Measurements from ENCODE around the gene APOBEC2. TPM values are rescaled to one million over a fixed set of nuclear protein-coding genes. Genes with fewer than 3 reads are reported as not detected.
"Not testable (repeated sequence)": the region's sequence is repeated elsewhere in the genome, so short reads cannot be mapped to it uniquely, and the experiment has no call there.

APOBEC2 gene
- polyA plus RNA-seq, result under 1 TPM in 1 of 2 donors, not detected in 1; 0.19 TPM

GRCh38 chr6:41053041-41053440, at the start of gene APOBEC2:
Gene APOBEC2, plus strand, starts transcription at chr6:41053202. Its CDS starts 146 bp downstream, at chr6:41053348.
- Histone ChIP-seq H3K27ac (ENCODE audit: low read depth in 2 of 2, low read length in 1 of 2) (no peak within 1 kb of the TSS), H3K36me3 (ENCODE audit: control insufficient read depth in 2 of 2, insufficient read depth in 2 of 2, low read length in 1 of 2) (no peaks in the 10 kb centered on the region), H3K27me3 (ENCODE audit: control insufficient read depth in 1 of 2, insufficient read depth in 2 of 2, low read length in 2 of 2) (no peaks in the 10 kb centered on the region), H3K9me3 (ENCODE audit: control insufficient read depth in 2 of 2, insufficient read depth in 1 of 2, low read depth in 1 of 2, low read length in 1 of 2) (no peaks in the 10 kb centered on the region), H3K4me3 (ENCODE audit: low read depth in 1 of 2, low read length in 2 of 2) (no peak within 1 kb of the TSS), H3K4me1 (ENCODE audit: control insufficient read depth in 2 of 2, insufficient read depth in 2 of 2, low read length in 1 of 2) (peaks cover 0 to 6% of the 10 kb centered on the region in 2 donors)
- WGBS, 2 donors, result 45 to 59% methylated on average over 5 of the region's 5 CpGs

GRCh38 chr6:41006217-41006616, 46.8 kb upstream of the APOBEC2 start:
- not testable (repeated sequence) for H3K4me1 ChIP-seq (ENCODE audit: control insufficient read depth in 2 of 2, insufficient read depth in 2 of 2, low read length in 1 of 2); H3K4me3 ChIP-seq (ENCODE audit: low read depth in 1 of 2, low read length in 2 of 2); H3K27me3 ChIP-seq (ENCODE audit: control insufficient read depth in 1 of 2, insufficient read depth in 2 of 2, low read length in 2 of 2); H3K27ac ChIP-seq (ENCODE audit: low read depth in 2 of 2, low read length in 1 of 2); H3K9me3 ChIP-seq (ENCODE audit: control insufficient read depth in 2 of 2, insufficient read depth in 1 of 2, low read depth in 1 of 2, low read length in 1 of 2); H3K36me3 ChIP-seq (ENCODE audit: control insufficient read depth in 2 of 2, insufficient read depth in 2 of 2, low read length in 1 of 2)
- 4 to 9% methylated on average over 7 of the region's 7 CpGs for WGBS, 2 donors

GRCh38 chr6:41006980-41007379, 46.0 kb upstream of the APOBEC2 start:
- H3K4me3 ChIP-seq (ENCODE audit: low read depth in 1 of 2, low read length in 2 of 2); H3K27me3 ChIP-seq (ENCODE audit: control insufficient read depth in 1 of 2, insufficient read depth in 2 of 2, low read length in 2 of 2); H3K36me3 ChIP-seq (ENCODE audit: control insufficient read depth in 2 of 2, insufficient read depth in 2 of 2, low read length in 1 of 2); H3K9me3 ChIP-seq (ENCODE audit: control insufficient read depth in 2 of 2, insufficient read depth in 1 of 2, low read depth in 1 of 2, low read length in 1 of 2); H3K27ac ChIP-seq (ENCODE audit: low read depth in 2 of 2, low read length in 1 of 2); H3K4me1 ChIP-seq (ENCODE audit: control insufficient read depth in 2 of 2, insufficient read depth in 2 of 2, low read length in 1 of 2): not testable (repeated sequence)
- 90 to 92% methylated on average over 4 of the region's 4 CpGs for WGBS, 2 donors

- no peak overlapping the region for H3K27ac ChIP-seq (ENCODE audit: low read depth in 2 of 2, low read length in 1 of 2)
- no peaks in the 10 kb centered on the region for H3K4me1 ChIP-seq (ENCODE audit: control insufficient read depth in 2 of 2, insufficient read depth in 2 of 2, low read length in 1 of 2)
- H3K27me3 ChIP-seq (ENCODE audit: control insufficient read depth in 1 of 2, insufficient read depth in 2 of 2, low read length in 2 of 2), result peaks cover 0 to 6% of the 10 kb centered on the region in 2 donors
- no peaks in the 10 kb centered on the region for H3K36me3 ChIP-seq (ENCODE audit: control insufficient read depth in 2 of 2, insufficient read depth in 2 of 2, low read length in 1 of 2)
- 95 to 97% methylated on average over 3 of the region's 3 CpGs for WGBS, 2 donors
- H3K4me3 ChIP-seq (ENCODE audit: low read depth in 1 of 2, low read length in 2 of 2), result no peak overlapping the region
- no peaks in the 10 kb centered on the region for H3K9me3 ChIP-seq (ENCODE audit: control insufficient read depth in 2 of 2, insufficient read depth in 1 of 2, low read depth in 1 of 2, low read length in 1 of 2)
These were observed 45.0 kb upstream of the APOBEC2 start for GRCh38 chr6:41008011-41008410.

- Histone ChIP-seq H3K4me3 (ENCODE audit: low read depth in 1 of 2, low read length in 2 of 2) (no peak overlapping the region), H3K4me1 (ENCODE audit: control insufficient read depth in 2 of 2, insufficient read depth in 2 of 2, low read length in 1 of 2) (no peaks in the 10 kb centered on the region), H3K36me3 (ENCODE audit: control insufficient read depth in 2 of 2, insufficient read depth in 2 of 2, low read length in 1 of 2) (no peaks in the 10 kb centered on the region), H3K9me3 (ENCODE audit: control insufficient read depth in 2 of 2, insufficient read depth in 1 of 2, low read depth in 1 of 2, low read length in 1 of 2) (no peaks in the 10 kb centered on the region), H3K27me3 (ENCODE audit: control insufficient read depth in 1 of 2, insufficient read depth in 2 of 2, low read length in 2 of 2) (peaks cover 0 to 6% of the 10 kb centered on the region in 2 donors), H3K27ac (ENCODE audit: low read depth in 2 of 2, low read length in 1 of 2) (no peak overlapping the region)
- 92 to 100% methylated on average over 1 of the region's 1 CpG for WGBS, 2 donors
These were observed 43.3 kb upstream of the APOBEC2 start for GRCh38 chr6:41009669-41010068.

- 79 to 89% methylated on average over 2 of the region's 2 CpGs for WGBS, 2 donors
- Histone ChIP-seq H3K36me3 (ENCODE audit: control insufficient read depth in 2 of 2, insufficient read depth in 2 of 2, low read length in 1 of 2) (no peaks in the 10 kb centered on the region), H3K27ac (ENCODE audit: low read depth in 2 of 2, low read length in 1 of 2) (no peak overlapping the region), H3K9me3 (ENCODE audit: control insufficient read depth in 2 of 2, insufficient read depth in 1 of 2, low read depth in 1 of 2, low read length in 1 of 2) (no peaks in the 10 kb centered on the region), H3K4me3 (ENCODE audit: low read depth in 1 of 2, low read length in 2 of 2) (no peak overlapping the region), H3K4me1 (ENCODE audit: control insufficient read depth in 2 of 2, insufficient read depth in 2 of 2, low read length in 1 of 2) (no peaks in the 10 kb centered on the region), H3K27me3 (ENCODE audit: control insufficient read depth in 1 of 2, insufficient read depth in 2 of 2, low read length in 2 of 2) (peaks cover 0 to 6% of the 10 kb centered on the region in 2 donors)
These were observed 41.3 kb upstream of the APOBEC2 start for GRCh38 chr6:41011673-41012072.

GRCh38 chr6:41013466-41014153, 39.4 kb upstream of the APOBEC2 start:
- no peak overlapping the region for H3K4me3 ChIP-seq (ENCODE audit: low read depth in 1 of 2, low read length in 2 of 2)
- H3K9me3 ChIP-seq (ENCODE audit: control insufficient read depth in 2 of 2, insufficient read depth in 1 of 2, low read depth in 1 of 2, low read length in 1 of 2), result peaks cover 0 to 2% of the 10 kb centered on the region in 2 donors
- H3K36me3 ChIP-seq (ENCODE audit: control insufficient read depth in 2 of 2, insufficient read depth in 2 of 2, low read length in 1 of 2), result no peaks in the 10 kb centered on the region
- H3K27ac ChIP-seq (ENCODE audit: low read depth in 2 of 2, low read length in 1 of 2), result no peak overlapping the region
- WGBS, 2 donors, result 72 to 89% methylated on average over 5 of the region's 5 CpGs
- no peaks in the 10 kb centered on the region for H3K4me1 ChIP-seq (ENCODE audit: control insufficient read depth in 2 of 2, insufficient read depth in 2 of 2, low read length in 1 of 2)
- H3K27me3 ChIP-seq (ENCODE audit: control insufficient read depth in 1 of 2, insufficient read depth in 2 of 2, low read length in 2 of 2), result peaks cover 0 to 5% of the 10 kb centered on the region in 2 donors

GRCh38 chr6:41014780-41015179, 38.2 kb upstream of the APOBEC2 start:
- no peaks in the 10 kb centered on the region for H3K36me3 ChIP-seq (ENCODE audit: control insufficient read depth in 2 of 2, insufficient read depth in 2 of 2, low read length in 1 of 2)
- H3K4me1 ChIP-seq (ENCODE audit: control insufficient read depth in 2 of 2, insufficient read depth in 2 of 2, low read length in 1 of 2), result no peaks in the 10 kb centered on the region
- WGBS, 2 donors, result 90 to 94% methylated on average over 4 of the region's 4 CpGs
- H3K27me3 ChIP-seq (ENCODE audit: control insufficient read depth in 1 of 2, insufficient read depth in 2 of 2, low read length in 2 of 2), result no peaks in the 10 kb centered on the region
- H3K27ac ChIP-seq (ENCODE audit: low read depth in 2 of 2, low read length in 1 of 2), result no peak overlapping the region
- H3K4me3 ChIP-seq (ENCODE audit: low read depth in 1 of 2, low read length in 2 of 2), result no peak overlapping the region
- H3K9me3 ChIP-seq (ENCODE audit: control insufficient read depth in 2 of 2, insufficient read depth in 1 of 2, low read depth in 1 of 2, low read length in 1 of 2), result peaks cover 0 to 4% of the 10 kb centered on the region in 2 donors

- not testable (repeated sequence) for H3K27ac ChIP-seq (ENCODE audit: low read depth in 2 of 2, low read length in 1 of 2); H3K4me3 ChIP-seq (ENCODE audit: low read depth in 1 of 2, low read length in 2 of 2); H3K9me3 ChIP-seq (ENCODE audit: control insufficient read depth in 2 of 2, insufficient read depth in 1 of 2, low read depth in 1 of 2, low read length in 1 of 2); H3K36me3 ChIP-seq (ENCODE audit: control insufficient read depth in 2 of 2, insufficient read depth in 2 of 2, low read length in 1 of 2); H3K4me1 ChIP-seq (ENCODE audit: control insufficient read depth in 2 of 2, insufficient read depth in 2 of 2, low read length in 1 of 2); H3K27me3 ChIP-seq (ENCODE audit: control insufficient read depth in 1 of 2, insufficient read depth in 2 of 2, low read length in 2 of 2)
- 93 to 98% methylated on average over 4 to 5 of the region's 5 CpGs for WGBS, 2 donors
These were observed 37.1 kb upstream of the APOBEC2 start for GRCh38 chr6:41015860-41016259.

GRCh38 chr6:41017663-41018062, 35.3 kb upstream of the APOBEC2 start:
- Histone ChIP-seq H3K4me3 (ENCODE audit: low read depth in 1 of 2, low read length in 2 of 2) (no peak overlapping the region), H3K4me1 (ENCODE audit: control insufficient read depth in 2 of 2, insufficient read depth in 2 of 2, low read length in 1 of 2) (no peaks in the 10 kb centered on the region), H3K27ac (ENCODE audit: low read depth in 2 of 2, low read length in 1 of 2) (no peak overlapping the region), H3K27me3 (ENCODE audit: control insufficient read depth in 1 of 2, insufficient read depth in 2 of 2, low read length in 2 of 2) (no peaks in the 10 kb centered on the region), H3K9me3 (ENCODE audit: control insufficient read depth in 2 of 2, insufficient read depth in 1 of 2, low read depth in 1 of 2, low read length in 1 of 2) (peaks cover 0 to 4% of the 10 kb centered on the region in 2 donors), H3K36me3 (ENCODE audit: control insufficient read depth in 2 of 2, insufficient read depth in 2 of 2, low read length in 1 of 2) (no peaks in the 10 kb centered on the region)
- 88 to 98% methylated on average over 1 of the region's 1 CpG for WGBS, 2 donors
